LNCaP clone FGC (cell line): ENCODE measurements around the gene EPHA4.

Source experiments
- DNase-seq: peaks from one replicate; pipeline ENCODE4 v3.0.0-alpha.2; 2011; ENCODE audit warnings: low read depth
- H3K4me3 ChIP-seq: 2 replicates; pipeline ENCODE4 v1.5.1; 2011; ENCODE audit warnings: mild to moderate bottlenecking, low read depth, low read length, control low read depth
- CTCF ChIP-seq: IDR thresholded peaks from 2 replicates; pipeline ENCODE4 v1.5.1; 2012; ENCODE audit warnings: mild to moderate bottlenecking; ENCODE audit not compliant: control insufficient read depth, insufficient read depth; ENCODE audit errors: extremely low read depth

Gene EPHA4

GRCh38 chr2:221466744-221467143 lies 105.4 kb downstream of the EPHA4 start:
- DNase-seq = no peak
- TF ChIP-seq CTCF = no peak
- no peak overlapping the region for H3K4me3 ChIP-seq

GRCh38 chr2:221465776-221466175 lies 106.3 kb downstream of the EPHA4 start:
- DNase-seq = no peak
- no peak for TF ChIP-seq CTCF
- no peak overlapping the region for H3K4me3 ChIP-seq

- DNase-seq = no peak
- TF ChIP-seq CTCF = no peak
- no peak overlapping the region for H3K4me3 ChIP-seq
Measured at GRCh38 chr2:221464971-221465370, 107.1 kb downstream of the EPHA4 start.

- no peak overlapping the region for H3K4me3 ChIP-seq
- no peak for TF ChIP-seq CTCF
- DNase-seq = no peak
Measured at GRCh38 chr2:221463241-221463896, 108.7 kb downstream of the EPHA4 start.

- H3K4me3 ChIP-seq = no peak overlapping the region
- no peak for DNase-seq
- no peak for TF ChIP-seq CTCF
Measured at GRCh38 chr2:221461901-221462300, 110.2 kb downstream of the EPHA4 start.

GRCh38 chr2:221460136-221460535 lies 112.0 kb downstream of the EPHA4 start:
- no peak for TF ChIP-seq CTCF
- DNase-seq = no peak
- H3K4me3 ChIP-seq = no peak overlapping the region

GRCh38 chr2:221458578-221458977 lies 113.5 kb downstream of the EPHA4 start:
- no peak overlapping the region for H3K4me3 ChIP-seq
- TF ChIP-seq CTCF = no peak
- DNase-seq = no peak
